RWPE1 (cell line): ENCODE measurements around the gene TRPM6.

Source experiments
- CTCF ChIA-PET: fragments of 350-600 bp; sonication (Branson Sonifier 250); formaldehyde crosslinking; extraction: SDS; loops from one replicate; lab custom pipeline; 2021; lab: Yijun Ruan, JAX
- POLR2A ChIA-PET: fragments of 400-600 bp; formaldehyde crosslinking; extraction: SDS; loops from one replicate; lab custom pipeline; 2020; ENCODE audit warnings: antibody characterized with exemption; ENCODE audit not compliant: low non-redundant PET; lab: Yijun Ruan, JAX
- DNase-seq: peaks from one replicate; pipeline ENCODE4 v3.0.0; 2012; ENCODE audit warnings: low spot score
- H3K27ac ChIP-seq: fragments of 450-650 bp; 2 replicates; pipeline ENCODE4 v1.5.1; 2017
- TF ChIP-seq, protein P1 (sequence below): fragments of 450-650 bp; conservative IDR thresholded peaks from 2 replicates; pipeline ENCODE4 v1.5.1; 2017; ENCODE audit warnings: low read depth, mild to moderate bottlenecking

The TRPM6 gene, protein sequence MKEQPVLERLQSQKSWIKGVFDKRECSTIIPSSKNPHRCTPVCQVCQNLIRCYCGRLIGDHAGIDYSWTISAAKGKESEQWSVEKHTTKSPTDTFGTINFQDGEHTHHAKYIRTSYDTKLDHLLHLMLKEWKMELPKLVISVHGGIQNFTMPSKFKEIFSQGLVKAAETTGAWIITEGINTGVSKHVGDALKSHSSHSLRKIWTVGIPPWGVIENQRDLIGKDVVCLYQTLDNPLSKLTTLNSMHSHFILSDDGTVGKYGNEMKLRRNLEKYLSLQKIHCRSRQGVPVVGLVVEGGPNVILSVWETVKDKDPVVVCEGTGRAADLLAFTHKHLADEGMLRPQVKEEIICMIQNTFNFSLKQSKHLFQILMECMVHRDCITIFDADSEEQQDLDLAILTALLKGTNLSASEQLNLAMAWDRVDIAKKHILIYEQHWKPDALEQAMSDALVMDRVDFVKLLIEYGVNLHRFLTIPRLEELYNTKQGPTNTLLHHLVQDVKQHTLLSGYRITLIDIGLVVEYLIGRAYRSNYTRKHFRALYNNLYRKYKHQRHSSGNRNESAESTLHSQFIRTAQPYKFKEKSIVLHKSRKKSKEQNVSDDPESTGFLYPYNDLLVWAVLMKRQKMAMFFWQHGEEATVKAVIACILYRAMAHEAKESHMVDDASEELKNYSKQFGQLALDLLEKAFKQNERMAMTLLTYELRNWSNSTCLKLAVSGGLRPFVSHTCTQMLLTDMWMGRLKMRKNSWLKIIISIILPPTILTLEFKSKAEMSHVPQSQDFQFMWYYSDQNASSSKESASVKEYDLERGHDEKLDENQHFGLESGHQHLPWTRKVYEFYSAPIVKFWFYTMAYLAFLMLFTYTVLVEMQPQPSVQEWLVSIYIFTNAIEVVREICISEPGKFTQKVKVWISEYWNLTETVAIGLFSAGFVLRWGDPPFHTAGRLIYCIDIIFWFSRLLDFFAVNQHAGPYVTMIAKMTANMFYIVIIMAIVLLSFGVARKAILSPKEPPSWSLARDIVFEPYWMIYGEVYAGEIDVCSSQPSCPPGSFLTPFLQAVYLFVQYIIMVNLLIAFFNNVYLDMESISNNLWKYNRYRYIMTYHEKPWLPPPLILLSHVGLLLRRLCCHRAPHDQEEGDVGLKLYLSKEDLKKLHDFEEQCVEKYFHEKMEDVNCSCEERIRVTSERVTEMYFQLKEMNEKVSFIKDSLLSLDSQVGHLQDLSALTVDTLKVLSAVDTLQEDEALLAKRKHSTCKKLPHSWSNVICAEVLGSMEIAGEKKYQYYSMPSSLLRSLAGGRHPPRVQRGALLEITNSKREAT (N-terminal part only)

DNA sequence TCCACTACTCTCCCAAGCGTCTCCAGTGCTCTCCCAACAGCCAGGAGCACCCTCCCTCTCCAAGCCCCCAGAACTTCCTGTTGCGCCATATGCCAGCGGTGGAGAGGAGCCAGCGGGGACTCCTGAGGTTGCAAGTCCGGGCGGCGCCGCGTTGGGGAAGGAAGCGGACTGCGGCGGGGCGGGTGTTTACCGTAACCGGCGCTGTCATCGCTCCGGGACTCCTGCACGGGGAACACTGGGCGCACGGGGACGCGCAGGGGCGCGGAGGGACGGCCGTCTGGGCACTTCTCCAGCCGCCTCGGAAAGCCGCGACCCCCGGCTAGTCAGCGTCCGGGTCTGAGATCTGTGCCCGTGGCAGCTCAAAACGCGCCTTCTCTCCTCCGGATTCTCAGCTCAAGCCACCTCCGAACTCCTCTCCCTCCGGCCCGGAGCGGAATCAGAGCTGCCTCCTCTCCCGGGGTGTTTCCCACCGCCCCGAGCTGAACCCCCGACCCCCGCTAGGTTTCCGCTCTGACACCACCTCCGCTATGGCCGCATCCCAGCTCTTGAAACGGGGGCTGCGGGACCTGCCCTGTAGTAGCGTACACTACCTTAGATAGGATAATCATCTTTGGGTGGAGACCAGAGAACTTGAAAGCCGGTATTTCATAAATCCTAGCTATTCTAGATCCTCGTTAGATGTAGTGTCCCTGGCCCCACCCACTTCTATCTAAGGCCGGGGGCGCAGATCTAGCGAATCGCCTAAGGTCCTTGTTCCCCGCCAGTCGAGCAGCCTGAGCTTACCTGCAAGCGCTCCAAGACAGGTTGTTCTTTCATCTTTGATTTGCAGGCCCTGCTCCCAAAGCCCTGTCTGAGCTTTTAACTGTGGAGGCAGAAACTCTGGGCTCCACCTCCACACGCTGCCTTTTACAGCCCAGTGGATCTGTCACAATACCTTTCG is at the start of gene TRPM6:
Gene TRPM6 (minus strand): TSS at position 881 of the 940 bp plus-strand sequence. CDS start 65 bp downstream, at position 816.
- peak within 1 kb of the TSS; percentile 51 for H3K27ac ChIP-seq
- TF ChIP-seq, protein P1, sequence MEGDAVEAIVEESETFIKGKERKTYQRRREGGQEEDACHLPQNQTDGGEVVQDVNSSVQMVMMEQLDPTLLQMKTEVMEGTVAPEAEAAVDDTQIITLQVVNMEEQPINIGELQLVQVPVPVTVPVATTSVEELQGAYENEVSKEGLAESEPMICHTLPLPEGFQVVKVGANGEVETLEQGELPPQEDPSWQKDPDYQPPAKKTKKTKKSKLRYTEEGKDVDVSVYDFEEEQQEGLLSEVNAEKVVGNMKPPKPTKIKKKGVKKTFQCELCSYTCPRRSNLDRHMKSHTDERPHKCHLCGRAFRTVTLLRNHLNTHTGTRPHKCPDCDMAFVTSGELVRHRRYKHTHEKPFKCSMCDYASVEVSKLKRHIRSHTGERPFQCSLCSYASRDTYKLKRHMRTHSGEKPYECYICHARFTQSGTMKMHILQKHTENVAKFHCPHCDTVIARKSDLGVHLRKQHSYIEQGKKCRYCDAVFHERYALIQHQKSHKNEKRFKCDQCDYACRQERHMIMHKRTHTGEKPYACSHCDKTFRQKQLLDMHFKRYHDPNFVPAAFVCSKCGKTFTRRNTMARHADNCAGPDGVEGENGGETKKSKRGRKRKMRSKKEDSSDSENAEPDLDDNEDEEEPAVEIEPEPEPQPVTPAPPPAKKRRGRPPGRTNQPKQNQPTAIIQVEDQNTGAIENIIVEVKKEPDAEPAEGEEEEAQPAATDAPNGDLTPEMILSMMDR = no peak
- CTCF ChIA-PET = interaction anchor here (0.6 to 2.0 kb wide), 4 partner anchors 9 to 113 kb away, joined by 3 to 7 read pairs (median 3); no protein-coding TSS in a partner anchor
- DNase-seq = peak; percentile 59
- POLR2A ChIA-PET = interaction anchor here (0.5 kb wide), 1 partner anchor 63 kb away, joined by 7 read pairs; no protein-coding TSS in a partner anchor

DNA sequence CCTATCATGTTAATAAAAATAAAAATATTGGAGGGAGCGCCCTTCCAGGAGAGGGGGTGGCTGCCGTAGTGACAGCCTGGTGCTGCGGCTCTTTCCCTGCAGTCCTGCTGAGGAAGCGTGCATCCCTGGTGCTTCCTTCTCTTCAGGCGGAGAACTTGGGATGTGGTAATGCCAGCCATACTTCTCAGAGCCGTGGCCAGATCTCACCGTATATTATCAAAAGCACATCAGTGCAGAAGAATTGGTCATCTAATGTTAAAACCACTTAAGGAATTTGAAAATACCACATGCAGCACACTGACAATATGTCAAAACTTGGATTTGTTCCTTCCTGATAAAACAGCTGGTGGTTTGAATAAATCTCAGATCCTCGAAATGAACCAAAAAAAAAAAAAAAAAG is 47.3 kb upstream of the TRPM6 start:
- CTCF ChIA-PET = interaction anchor here (0.7 kb wide), 1 partner anchor 48 kb away, joined by 3 read pairs; no protein-coding TSS in a partner anchor
- no peak for DNase-seq
- TF ChIP-seq, protein P1 = no peak
- no peak overlapping the region for H3K27ac ChIP-seq
- POLR2A ChIA-PET = no interaction called here

DNA sequence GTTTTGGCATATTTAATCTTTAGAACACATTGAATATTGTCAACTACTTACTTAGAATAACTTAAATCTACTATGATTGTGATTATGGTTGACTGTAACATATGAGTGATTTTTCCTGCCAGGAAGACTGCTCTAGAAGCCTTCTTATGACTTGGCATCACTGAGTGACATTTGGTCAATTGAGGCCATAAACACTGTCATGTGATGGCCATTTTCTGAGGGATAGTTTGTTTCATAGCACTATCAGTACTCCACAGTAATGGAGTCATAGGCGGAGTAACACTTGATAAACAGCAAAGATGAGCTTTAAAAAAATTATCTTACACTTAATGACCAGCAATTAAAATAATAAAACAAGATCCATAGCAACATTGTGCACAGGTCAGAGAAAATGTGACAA is 34.0 kb upstream of the TRPM6 start:
- CTCF ChIA-PET = interaction anchor here (0.6 kb wide), 1 partner anchor 87 kb away, joined by 4 read pairs; no protein-coding TSS in a partner anchor
- POLR2A ChIA-PET = no interaction called here
- H3K27ac ChIP-seq = no peak overlapping the region
- TF ChIP-seq, protein P1 = no peak
- DNase-seq = no peak

DNA sequence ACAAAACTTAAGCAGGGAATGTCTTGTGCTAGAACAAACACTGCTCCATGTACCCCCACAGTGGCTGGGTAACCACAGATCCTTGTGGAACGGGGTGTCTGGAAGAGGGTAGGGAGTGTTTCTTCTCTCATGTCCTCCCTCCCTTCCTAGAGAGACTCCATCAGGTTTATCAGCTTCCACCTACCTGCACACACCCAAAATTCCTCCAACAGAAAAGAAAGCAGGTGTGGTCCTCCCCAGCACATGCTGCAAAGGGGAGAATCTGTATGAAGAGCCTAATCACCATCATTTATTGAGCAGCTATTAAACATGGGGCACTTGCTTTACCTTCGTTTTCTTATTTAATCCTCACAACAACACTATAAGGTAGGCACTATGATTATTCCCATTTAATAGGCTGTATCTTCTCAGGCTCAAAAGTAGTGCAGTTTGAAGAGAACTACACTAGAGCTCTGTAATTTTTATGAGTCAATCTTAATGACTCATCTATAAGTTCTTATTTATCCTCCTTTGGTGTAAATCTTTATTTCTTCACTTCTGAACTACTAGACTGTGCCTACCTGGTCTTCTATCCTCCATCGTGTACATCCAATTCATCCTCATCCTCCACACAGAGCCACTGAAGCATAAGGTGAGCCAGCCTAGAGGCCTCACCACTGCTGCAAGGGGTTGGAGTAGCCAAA is 33.4 kb upstream of the TRPM6 start:
- no peak overlapping the region for H3K27ac ChIP-seq
- CTCF ChIA-PET = interaction anchor here (0.6 to 1.5 kb wide), 4 partner anchors 11 to 1243 kb away, joined by 3 to 5 read pairs (median 4); no protein-coding TSS in a partner anchor
- TF ChIP-seq, protein P1 = no peak
- POLR2A ChIA-PET = no interaction called here
- peak; percentile 34 for DNase-seq

DNA sequence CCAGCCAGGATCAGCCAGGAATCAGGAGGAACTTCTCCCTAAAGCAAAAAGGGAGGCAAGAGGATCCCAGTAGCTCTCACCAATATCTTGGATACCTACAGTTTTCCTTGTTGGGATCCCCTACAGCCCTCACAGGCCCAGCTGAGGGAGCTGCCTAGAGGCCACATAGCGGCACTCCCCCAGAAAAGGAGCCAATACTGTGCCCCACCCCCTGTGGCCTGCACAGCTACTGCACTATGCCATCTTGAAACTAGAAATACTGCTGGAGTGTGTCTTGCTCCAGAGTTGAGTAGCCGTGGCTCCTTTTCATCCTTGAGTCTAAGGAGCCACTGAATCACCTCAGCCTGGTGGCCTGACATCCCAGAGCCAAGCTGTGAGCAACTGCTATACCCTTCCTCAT is 22.3 kb upstream of the TRPM6 start:
- ChIA-PET CTCF (interaction anchor here (0.9 kb wide), 1 partner anchor 11 kb away, joined by 5 read pairs; no protein-coding TSS in a partner anchor), POLR2A (no interaction called here)
- no peak overlapping the region for H3K27ac ChIP-seq
- TF ChIP-seq, protein P1 = no peak
- DNase-seq = no peak
